ENCODE results near the gene CPB1.
A peak's percentile ranks its signal among the peaks of the same experiment; 100 is the strongest.

The CPB1 gene

DNA sequence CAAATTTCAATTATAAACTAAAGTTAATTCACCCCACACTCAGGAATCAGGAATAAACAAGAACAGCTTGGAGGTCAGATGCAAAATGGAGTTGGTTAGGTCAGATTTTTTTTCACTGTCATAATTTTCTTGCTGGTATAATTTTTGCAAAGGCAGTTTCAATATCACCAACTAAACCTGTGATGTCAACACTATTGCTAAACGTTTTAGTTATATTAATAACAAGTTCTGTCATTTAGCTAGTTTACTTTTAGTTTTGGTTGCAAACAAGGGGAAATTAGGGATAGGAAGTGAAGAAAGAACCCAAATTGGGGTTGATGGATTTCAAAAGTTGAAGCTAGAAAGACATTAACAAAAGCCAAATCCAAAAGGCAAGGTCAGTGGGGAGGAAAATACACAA lies 4.6 kb upstream of the CPB1 start:
- Mint-ChIP-seq H3K4me1 (peaks cover 42% of the 10 kb centered on the region), H3K4me3 (no peak overlapping the region), H3K27ac (no peak overlapping the region), H3K9me3 (peaks cover 17% of the 10 kb centered on the region), H3K27me3 (ENCODE audit: low read depth, poor library complexity) (peaks cover 3% of the 10 kb centered on the region), H3K36me3 (ENCODE audit: low read depth) (no peaks in the 10 kb centered on the region)
- TF ChIP-seq, protein P1, sequence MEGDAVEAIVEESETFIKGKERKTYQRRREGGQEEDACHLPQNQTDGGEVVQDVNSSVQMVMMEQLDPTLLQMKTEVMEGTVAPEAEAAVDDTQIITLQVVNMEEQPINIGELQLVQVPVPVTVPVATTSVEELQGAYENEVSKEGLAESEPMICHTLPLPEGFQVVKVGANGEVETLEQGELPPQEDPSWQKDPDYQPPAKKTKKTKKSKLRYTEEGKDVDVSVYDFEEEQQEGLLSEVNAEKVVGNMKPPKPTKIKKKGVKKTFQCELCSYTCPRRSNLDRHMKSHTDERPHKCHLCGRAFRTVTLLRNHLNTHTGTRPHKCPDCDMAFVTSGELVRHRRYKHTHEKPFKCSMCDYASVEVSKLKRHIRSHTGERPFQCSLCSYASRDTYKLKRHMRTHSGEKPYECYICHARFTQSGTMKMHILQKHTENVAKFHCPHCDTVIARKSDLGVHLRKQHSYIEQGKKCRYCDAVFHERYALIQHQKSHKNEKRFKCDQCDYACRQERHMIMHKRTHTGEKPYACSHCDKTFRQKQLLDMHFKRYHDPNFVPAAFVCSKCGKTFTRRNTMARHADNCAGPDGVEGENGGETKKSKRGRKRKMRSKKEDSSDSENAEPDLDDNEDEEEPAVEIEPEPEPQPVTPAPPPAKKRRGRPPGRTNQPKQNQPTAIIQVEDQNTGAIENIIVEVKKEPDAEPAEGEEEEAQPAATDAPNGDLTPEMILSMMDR (IDR thresholded peaks at IDR 0.05) = no peak
- no peak for DNase-seq

DNA sequence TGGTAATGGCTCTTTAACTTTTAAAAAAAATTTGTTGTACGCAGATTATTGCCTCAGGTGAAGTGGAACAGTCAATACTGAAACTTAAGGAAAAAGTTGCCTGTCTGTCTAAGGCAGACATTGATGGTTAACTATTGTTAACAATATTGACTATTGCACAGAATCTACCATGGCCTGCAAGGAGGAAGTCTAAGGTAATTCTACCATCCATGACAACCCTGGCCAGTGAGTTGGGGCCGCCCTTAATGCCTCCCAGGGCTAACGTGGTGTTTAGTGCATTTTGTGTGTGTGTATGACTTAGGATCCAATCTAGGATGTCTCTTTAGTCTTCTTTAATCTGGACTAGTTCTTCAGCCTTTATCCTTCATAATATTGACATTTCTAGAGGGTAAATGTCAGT lies 2.1 kb upstream of the CPB1 start:
- H3K4me1 Mint-ChIP-seq = peaks cover 37% of the 10 kb centered on the region
- H3K27me3 Mint-ChIP-seq (ENCODE audit: low read depth, poor library complexity) = peaks cover 3% of the 10 kb centered on the region
- no peak for DNase-seq
- H3K27ac Mint-ChIP-seq = peak overlapping the region; percentile 21
- H3K36me3 Mint-ChIP-seq (ENCODE audit: low read depth) = no peaks in the 10 kb centered on the region
- H3K9me3 Mint-ChIP-seq = peaks cover 17% of the 10 kb centered on the region
- no peak overlapping the region for H3K4me3 Mint-ChIP-seq
- TF ChIP-seq, protein P1 (IDR thresholded peaks at IDR 0.05) = no peak

DNA sequence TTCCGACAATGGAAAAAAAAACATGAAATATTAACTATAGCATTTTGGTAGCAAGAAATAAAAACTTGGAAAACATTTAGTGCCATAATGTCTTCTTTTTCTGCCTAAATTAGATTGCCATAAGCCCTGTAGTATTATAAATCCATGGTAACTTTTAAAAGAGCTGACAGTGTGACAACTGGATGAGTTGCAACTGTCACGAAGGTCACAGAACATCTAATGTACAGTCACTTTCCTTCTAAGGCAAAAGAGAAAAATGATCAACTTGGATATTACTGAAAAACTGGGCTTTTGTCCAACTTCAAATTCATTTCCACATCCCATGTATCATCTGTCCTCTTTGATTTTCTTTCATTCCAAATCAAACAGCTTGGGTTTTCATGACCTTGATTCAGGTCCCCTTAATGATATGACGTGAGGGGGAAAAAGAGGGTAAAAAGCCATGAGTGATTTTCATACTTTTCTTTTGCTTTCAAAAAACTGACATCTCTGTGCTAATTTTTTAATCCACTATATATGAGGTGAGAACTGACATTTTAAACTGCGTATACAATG lies 602 bp downstream of the CPB1 start:
- no peak overlapping the region for H3K4me3 Mint-ChIP-seq
- H3K36me3 Mint-ChIP-seq (ENCODE audit: low read depth) = no peaks in the 10 kb centered on the region
- no peak overlapping the region for H3K27ac Mint-ChIP-seq
- TF ChIP-seq, protein P1 (IDR thresholded peaks at IDR 0.05) = no peak
- no peaks in the 10 kb centered on the region for H3K9me3 Mint-ChIP-seq
- H3K4me1 Mint-ChIP-seq = peaks cover 26% of the 10 kb centered on the region
- H3K27me3 Mint-ChIP-seq (ENCODE audit: low read depth, poor library complexity) = no peaks in the 10 kb centered on the region
- DNase-seq = no peak

DNA sequence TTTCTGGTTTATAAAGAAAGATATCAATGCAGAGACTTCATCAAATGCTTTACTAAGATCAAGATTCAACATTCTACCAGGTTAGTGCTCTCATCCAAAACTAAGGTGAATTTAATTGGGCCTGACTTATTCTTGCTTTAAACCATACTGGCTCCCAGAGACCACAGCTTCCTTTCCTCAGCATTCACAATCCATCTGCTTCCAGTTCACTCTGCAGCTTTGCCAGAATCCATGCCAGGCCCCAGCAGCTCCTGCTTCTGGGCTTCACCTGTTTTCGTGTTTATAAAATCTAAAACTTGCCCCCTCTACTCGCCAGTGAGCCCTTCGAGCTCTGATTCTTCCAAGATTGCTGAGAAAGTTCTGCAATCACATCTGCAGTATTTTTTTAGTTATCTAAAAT lies 2.3 kb downstream of the CPB1 start:
- H3K4me1 Mint-ChIP-seq = peaks cover 21% of the 10 kb centered on the region
- H3K36me3 Mint-ChIP-seq (ENCODE audit: low read depth) = no peaks in the 10 kb centered on the region
- no peak overlapping the region for H3K27ac Mint-ChIP-seq
- DNase-seq = no peak
- TF ChIP-seq, protein P1 (IDR thresholded peaks at IDR 0.05) = no peak
- H3K9me3 Mint-ChIP-seq = no peaks in the 10 kb centered on the region
- H3K27me3 Mint-ChIP-seq (ENCODE audit: low read depth, poor library complexity) = no peaks in the 10 kb centered on the region
- no peak overlapping the region for H3K4me3 Mint-ChIP-seq

DNA sequence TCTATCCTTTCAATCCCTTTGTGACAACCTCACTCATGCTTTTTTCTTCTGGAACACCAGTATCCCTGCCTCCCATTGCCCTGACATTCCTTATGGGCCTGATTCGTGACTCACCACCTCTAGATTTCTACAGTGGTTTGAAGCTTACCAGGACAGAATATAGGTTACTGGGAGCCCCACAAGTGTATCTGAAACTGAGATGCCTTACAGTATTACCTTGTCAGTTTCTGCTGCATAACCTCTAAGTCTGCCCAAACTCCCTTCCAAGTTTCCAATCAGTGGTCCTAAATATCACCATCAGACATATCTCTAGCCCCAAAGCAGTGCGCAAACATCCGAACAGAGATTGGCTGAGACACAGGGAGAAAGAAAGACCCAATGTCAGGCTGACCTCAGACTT lies 5.6 kb downstream of the CPB1 start:
- Mint-ChIP-seq H3K27me3 (ENCODE audit: low read depth, poor library complexity) (no peaks in the 10 kb centered on the region), H3K4me1 (peaks cover 14% of the 10 kb centered on the region), H3K4me3 (no peak overlapping the region), H3K36me3 (ENCODE audit: low read depth) (no peaks in the 10 kb centered on the region), H3K9me3 (no peaks in the 10 kb centered on the region), H3K27ac (no peak overlapping the region)
- no peak for DNase-seq
- TF ChIP-seq, protein P1 (IDR thresholded peaks at IDR 0.05) = no peak

DNA sequence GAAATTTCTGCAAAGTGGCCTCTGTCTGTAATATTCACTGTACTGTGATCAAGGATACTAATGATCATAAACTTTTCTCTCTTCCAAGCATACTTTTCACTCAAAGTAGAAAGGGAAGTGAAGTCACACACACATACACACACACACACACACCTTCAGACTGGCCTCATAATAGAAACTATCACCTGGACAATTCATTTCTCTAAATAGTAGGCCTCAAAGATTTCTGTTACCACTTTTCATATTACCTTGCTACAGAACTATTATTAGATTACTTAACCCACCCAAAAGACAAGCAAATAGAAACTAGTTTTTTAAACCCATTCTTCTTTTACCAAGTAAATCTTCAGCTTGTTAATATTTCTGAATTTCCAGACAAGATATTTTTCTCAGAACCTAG lies 12.2 kb downstream of the CPB1 start:
- DNase-seq = no peak
- H3K36me3 Mint-ChIP-seq (ENCODE audit: low read depth) = no peaks in the 10 kb centered on the region
- H3K4me1 Mint-ChIP-seq = peaks cover 12% of the 10 kb centered on the region
- H3K9me3 Mint-ChIP-seq = no peaks in the 10 kb centered on the region
- H3K27ac Mint-ChIP-seq = peak overlapping the region; percentile 10
- H3K27me3 Mint-ChIP-seq (ENCODE audit: low read depth, poor library complexity) = peaks cover 3% of the 10 kb centered on the region
- H3K4me3 Mint-ChIP-seq = no peak overlapping the region
- TF ChIP-seq, protein P1 (IDR thresholded peaks at IDR 0.05) = no peak
